Motor neuron (in vitro differentiated cells): ENCODE results near the gene PLD3. TPM values are rescaled to one million over a fixed set of nuclear protein-coding genes. Genes with fewer than 3 reads are reported as not detected.
"Not testable (repeated sequence)": the region's sequence is repeated elsewhere in the genome, so short reads cannot be mapped to it uniquely, and the experiment has no call there.

ENCODE experiments used
- ATAC-seq, 8 experiments: fragments of 200-7000 bp; cut with Tn5 transposase; replicated peaks in 6 of 8; 2 replicates each; pipeline ENCODE4 v1.8.0; 2021; ENCODE audit warnings: mild to moderate bottlenecking in 8 of 8, moderate library complexity in 8 of 8
- H3K27ac ChIP-seq, 2 donors: fragments of 250-450 bp; sonication (Bioruptor Pico); 2 replicates each; pipeline ENCODE4 v1.9.0; 2021; ENCODE audit warnings: antibody characterized with exemption in 2 of 2, mild to moderate bottlenecking in 2 of 2, moderate library complexity in 1 of 2
- H3K4me1 ChIP-seq, 2 donors: fragments of 250-450 bp; sonication (Bioruptor Pico); replicated peaks in 1 of 2; 2 replicates each; pipeline ENCODE4 v1.6.1; 2021; ENCODE audit warnings: antibody characterized with exemption in 2 of 2, mild to moderate bottlenecking in 2 of 2, moderate library complexity in 1 of 2
- H3K4me3 ChIP-seq, 5 donors: fragments of 250-450 bp; sonication (Bioruptor Pico); 2 replicates each; pipeline ENCODE4 v1.9.0; 2021; ENCODE audit warnings: antibody characterized with exemption in 5 of 5, mild to moderate bottlenecking in 5 of 5, moderate library complexity in 4 of 5
- WGBS, 10 experiments: fragments of 450-650 bp; shearing (Covaris generic); methylation state at CpG; one replicate each; pipeline ENCODE4 v1.0.0; 2022; 5-methylcytosine and 5-hydroxymethylcytosine counted together
- in situ Hi-C, 9 experiments: fragments of 400-800 bp; cut with MboI; loops; one replicate each; pipeline ENCODE4 v1.15.0; 2021; ENCODE audit warnings: low sequenced_read_pairs in 9 of 9, low pct_unique_long_range_greater_than_20kb in 2 of 9; ENCODE audit not compliant: unreplicated experiment in 9 of 9
- total RNA-seq, 8 experiments: library from RNA; unstranded; fragments of 300-600 nt; gene quantifications; 2 replicates each; pipeline versions ENCODE4 v1.2.3 to v1.2.4, GENCODE V29; 2022

Gene PLD3
- total RNA-seq, 8 experiments from 2014 or later = 119 to 604 (median 360) TPM

- not testable (repeated sequence) for ATAC-seq
- H3K4me1 ChIP-seq = peaks cover 11% of the 10 kb centered on the region in 2 donors
- 82 to 100% (median 100%) methylated on average over 1 to 3 of the region's 3 CpGs; no CpG with 5 or more reads in 7 of the 10 experiments for WGBS, 10 experiments
Measured at GRCh38 chr19:40370253-40370652, 21.8 kb downstream of the PLD3 start.

GRCh38 chr19:40370997-40371801 is 22.7 kb downstream of the PLD3 start:
- in situ Hi-C loops = no loop called here
- Histone ChIP-seq H3K4me3 (no peak overlapping the region), H3K27ac (no peak overlapping the region), H3K4me1 (peaks cover 11% of the 10 kb centered on the region in 2 donors)
- WGBS, 10 experiments = 70 to 100% (median 88%) methylated on average over 1 to 3 of the region's 7 CpGs; no CpG with 5 or more reads in 4 of the 10 experiments
- ATAC-seq = peak in 1 of 8 experiments; percentile 15

More at GRCh38 chr19:40370253-40370652, 21.8 kb downstream of the PLD3 start:
- H3K4me3 ChIP-seq, H3K27ac ChIP-seq, in situ Hi-C loops: not testable (repeated sequence)

- in situ Hi-C loops = no loop called here
Measured at GRCh38 chr19:40371802-40372122, 23.3 kb downstream of the PLD3 start.

GRCh38 chr19:40374084-40374483 is 25.6 kb downstream of the PLD3 start:
- WGBS, 10 experiments = 80 to 100% (median 92%) methylated on average over 1 to 7 of the region's 7 CpGs; no CpG with 5 or more reads in 4 of the 10 experiments
- Histone ChIP-seq H3K4me1 (no peaks in the 10 kb centered on the region), H3K27ac (no peak overlapping the region), H3K4me3 (no peak overlapping the region)
- no peak for ATAC-seq
- in situ Hi-C loops = no loop called here

More at GRCh38 chr19:40371802-40372122, 23.3 kb downstream of the PLD3 start:
- ATAC-seq = no peak
- WGBS, 10 experiments = 90 to 100% (median 100%) methylated on average over 1 to 2 of the region's 5 CpGs; no CpG with 5 or more reads in 7 of the 10 experiments
- no peak overlapping the region for H3K4me3 ChIP-seq
- peaks cover 6% of the 10 kb centered on the region in 2 donors for H3K4me1 ChIP-seq
- no peak overlapping the region for H3K27ac ChIP-seq

GRCh38 chr19:40376286-40376862 is 27.9 kb downstream of the PLD3 start:
- in situ Hi-C loops = no loop called here
- ATAC-seq = no peak
- WGBS, 10 experiments = 88 to 100% (median 92%) methylated on average over 3 to 5 of the region's 17 CpGs; no CpG with 5 or more reads in 6 of the 10 experiments
- no peaks in the 10 kb centered on the region for H3K4me1 ChIP-seq
- H3K27ac ChIP-seq = no peak overlapping the region
- H3K4me3 ChIP-seq = no peak overlapping the region

GRCh38 chr19:40377876-40378385 is 29.4 kb downstream of the PLD3 start:
- no peaks in the 10 kb centered on the region for H3K4me1 ChIP-seq
- ATAC-seq = peak in 3 of 8 experiments; percentile 9 to 13 (median 10)
- no peak overlapping the region for H3K27ac ChIP-seq
- H3K4me3 ChIP-seq = no peak overlapping the region
- in situ Hi-C loops = no loop called here
- 90 to 100% (median 100%) methylated on average over 1 to 2 of the region's 25 CpGs; no CpG with 5 or more reads in 7 of the 10 experiments for WGBS, 10 experiments

GRCh38 chr19:40378509-40378908 is 30.0 kb downstream of the PLD3 start:
- Histone ChIP-seq H3K4me1 (no peaks in the 10 kb centered on the region), H3K27ac (no peak overlapping the region), H3K4me3 (no peak overlapping the region)
- peak in 6 of 8 experiments; percentile 14 to 32 (median 23) for ATAC-seq
- 93 to 100% methylated on average over 2 of the region's 2 CpGs; no CpG with 5 or more reads in 8 of the 10 experiments for WGBS, 10 experiments
- in situ Hi-C loops = no loop called here

GRCh38 chr19:40379446-40380198 is 31.1 kb downstream of the PLD3 start:
- Histone ChIP-seq H3K27ac (no peak overlapping the region), H3K4me3 (no peak overlapping the region), H3K4me1 (no peaks in the 10 kb centered on the region)
- no peak for ATAC-seq
- in situ Hi-C loops = no loop called here
- WGBS, 10 experiments = 33 to 100% (median 87%) methylated on average over 1 to 6 of the region's 11 CpGs; no CpG with 5 or more reads in 3 of the 10 experiments

GRCh38 chr19:40380199-40381037 is 31.9 kb downstream of the PLD3 start:
- 80 to 100% (median 93%) methylated on average over 1 to 12 of the region's 37 CpGs; no CpG with 5 or more reads in 4 of the 10 experiments for WGBS, 10 experiments
- no peaks in the 10 kb centered on the region for H3K4me1 ChIP-seq
- peak in 3 of 8 experiments; percentile 6 to 11 (median 10) for ATAC-seq
- in situ Hi-C loops = no loop called here
- H3K27ac ChIP-seq = no peak overlapping the region
- H3K4me3 ChIP-seq = no peak overlapping the region

- H3K4me1 ChIP-seq = no peaks in the 10 kb centered on the region
- H3K4me3 ChIP-seq = no peak overlapping the region
- WGBS, 10 experiments = 100% methylated on average over 1 to 2 of the region's 3 CpGs; no CpG with 5 or more reads in 8 of the 10 experiments
- in situ Hi-C loops = no loop called here
- ATAC-seq = peak in 1 of 8 experiments; percentile 27
- H3K27ac ChIP-seq = no peak overlapping the region
Measured at GRCh38 chr19:40381321-40381720, 32.8 kb downstream of the PLD3 start.

- in situ Hi-C loops = no loop called here
- no peaks in the 10 kb centered on the region for H3K4me1 ChIP-seq
- H3K27ac ChIP-seq = no peak overlapping the region
- WGBS, 10 experiments = 71 to 100% (median 94%) methylated on average over 1 to 12 of the region's 28 CpGs; no CpG with 5 or more reads in 3 of the 10 experiments
- ATAC-seq = no peak
- H3K4me3 ChIP-seq = no peak overlapping the region
Measured at GRCh38 chr19:40383668-40384248, 35.3 kb downstream of the PLD3 start.

GRCh38 chr19:40387155-40387554 is 38.7 kb downstream of the PLD3 start:
- H3K4me3 ChIP-seq = no peak overlapping the region
- H3K4me1 ChIP-seq = no peaks in the 10 kb centered on the region
- in situ Hi-C loops = no loop called here
- no peak overlapping the region for H3K27ac ChIP-seq
- WGBS, 10 experiments = 71 to 96% (median 81%) methylated on average over 1 to 9 of the region's 10 CpGs; no CpG with 5 or more reads in 1 of the 10 experiments
- no peak for ATAC-seq
